SW 1271 (cell line): ENCODE results near the gene GNGT1.
A peak's percentile ranks its signal among the peaks of the same experiment; 100 is the strongest.

ENCODE experiments used
- DNase-seq, 2 experiments: peaks; one replicate each; lab custom pipeline; 2025; lab: John Stamatoyannopoulos, UW

GNGT1 gene

DNA sequence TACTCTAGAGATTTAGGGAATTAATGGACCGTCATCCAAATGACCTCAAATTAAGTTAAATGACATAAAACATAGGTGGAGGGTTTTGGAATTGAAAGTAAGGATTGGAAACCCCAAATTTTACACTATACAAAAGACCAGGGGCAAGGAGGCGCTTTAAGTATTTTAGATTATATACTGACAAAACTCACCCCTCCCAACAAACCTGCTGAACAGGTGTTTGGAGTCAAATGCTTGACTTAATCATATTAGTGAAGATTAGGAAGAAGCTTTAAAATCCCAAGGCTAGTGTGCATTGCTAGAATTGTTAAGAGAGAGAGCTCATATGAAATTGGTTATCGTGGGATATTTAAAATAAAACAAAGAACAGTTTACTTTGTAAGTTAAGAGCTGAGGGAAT lies at the start of gene GNGT1:
GNGT1 (plus strand) TSS at position 301 of the 400 bp plus-strand sequence. CDS start 180 bp downstream, outside the sequence.
- DNase-seq = no peak

DNA sequence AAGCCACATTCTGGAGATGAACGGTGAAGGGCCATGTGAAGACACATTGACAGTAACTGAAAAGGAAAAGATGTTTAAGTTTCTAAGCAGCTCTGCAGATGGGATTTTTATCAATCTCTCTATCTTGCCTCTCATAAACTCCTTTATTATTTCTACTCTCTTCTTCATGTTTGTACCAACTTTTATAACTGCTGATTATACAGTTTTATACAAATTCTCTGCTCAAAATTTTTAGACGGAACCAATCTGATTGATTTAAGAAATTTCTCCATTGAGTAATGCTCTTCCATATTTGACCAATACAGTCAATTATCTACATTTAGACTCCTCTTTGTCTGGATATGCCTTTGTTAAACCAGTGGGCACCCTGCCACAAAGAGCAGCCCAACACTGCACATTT lies 47.5 kb upstream of the GNGT1 start:
- DNase-seq = no peak

DNA sequence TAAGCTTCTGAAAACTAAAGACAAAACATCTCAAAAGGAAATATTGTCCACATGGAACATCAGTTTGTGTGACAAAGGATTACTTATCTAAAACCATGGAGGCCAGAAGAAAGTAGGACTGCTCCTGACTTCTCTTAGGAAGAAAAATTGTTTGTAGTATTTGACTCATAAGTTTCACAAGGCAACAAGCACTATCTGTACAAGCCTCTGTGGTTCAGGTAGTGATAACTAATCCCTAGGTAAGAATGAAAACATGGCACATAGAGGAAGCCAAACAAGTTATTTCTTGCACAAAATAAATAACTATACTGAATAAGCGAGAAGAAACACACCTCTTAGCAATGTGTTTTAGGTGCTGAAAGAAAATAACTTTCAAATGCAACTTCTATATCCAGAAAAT lies 46.1 kb upstream of the GNGT1 start:
- DNase-seq = no peak

DNA sequence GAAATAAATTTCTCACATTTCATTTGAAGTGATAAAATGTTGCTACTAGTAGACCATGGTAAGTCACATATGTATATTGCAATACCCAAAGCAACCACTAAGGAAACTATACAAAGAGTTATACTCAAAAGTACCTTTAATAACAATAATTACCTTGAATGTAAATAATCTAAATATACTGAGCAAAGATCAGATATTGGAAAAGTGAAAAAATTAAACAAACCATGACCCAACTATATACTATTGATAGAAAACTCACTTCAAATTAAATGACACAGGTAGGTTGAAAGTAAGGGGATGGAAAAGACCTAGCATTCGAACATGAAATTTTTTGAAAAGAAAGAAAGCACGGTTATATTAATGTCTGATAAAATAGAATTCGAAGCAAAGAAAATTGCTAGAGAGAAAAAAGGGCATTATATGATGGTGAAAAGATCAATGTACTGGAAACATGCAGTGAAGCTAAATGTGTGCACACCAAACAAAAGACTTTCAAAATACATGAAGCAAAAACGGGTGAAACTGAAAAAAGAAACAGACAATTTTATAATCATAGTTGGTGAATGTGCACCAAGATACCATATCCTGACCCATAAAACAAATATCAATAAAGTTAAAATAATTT lies 44.9 kb upstream of the GNGT1 start:
- DNase-seq = peak in 1 of 2 experiments; percentile 2

DNA sequence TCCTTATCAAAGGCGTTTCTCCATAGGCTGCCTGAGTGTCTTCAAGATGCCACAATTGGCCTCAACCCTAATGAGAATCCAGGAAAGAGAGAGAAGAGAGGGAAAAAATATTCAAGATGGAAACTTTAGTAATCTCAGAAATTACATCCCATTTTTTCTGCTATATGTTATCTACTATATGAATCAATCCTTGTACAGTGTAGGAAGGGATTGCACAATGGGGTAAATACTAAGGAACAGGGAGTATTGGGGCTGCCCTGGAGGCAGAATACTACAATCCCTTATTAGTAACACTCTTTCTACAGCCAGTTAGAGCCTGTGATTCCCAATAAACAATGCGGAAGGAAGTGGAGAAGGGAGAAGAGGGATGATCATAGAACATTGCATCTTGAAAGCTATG lies 43.7 kb upstream of the GNGT1 start:
- no peak for DNase-seq

DNA sequence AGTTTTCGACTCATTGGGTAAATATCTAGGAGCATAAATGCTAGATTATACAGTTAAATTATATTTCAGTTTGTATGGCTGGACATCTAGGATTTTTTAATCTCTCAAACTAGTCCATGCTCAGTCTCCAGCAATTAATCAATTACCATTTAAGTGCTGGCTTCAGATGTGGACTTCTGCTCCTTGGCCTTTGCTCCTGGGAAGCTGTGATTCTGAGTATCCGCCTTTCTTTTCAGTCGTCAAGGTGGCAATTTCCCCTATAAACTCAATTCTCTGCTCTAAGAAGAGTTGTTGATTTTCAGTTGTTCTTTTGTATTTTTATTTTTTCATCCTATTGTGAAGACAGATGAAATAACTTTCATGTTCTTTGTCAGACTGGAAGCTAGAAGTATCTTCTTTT lies 39.5 kb upstream of the GNGT1 start:
- DNase-seq = no peak

DNA sequence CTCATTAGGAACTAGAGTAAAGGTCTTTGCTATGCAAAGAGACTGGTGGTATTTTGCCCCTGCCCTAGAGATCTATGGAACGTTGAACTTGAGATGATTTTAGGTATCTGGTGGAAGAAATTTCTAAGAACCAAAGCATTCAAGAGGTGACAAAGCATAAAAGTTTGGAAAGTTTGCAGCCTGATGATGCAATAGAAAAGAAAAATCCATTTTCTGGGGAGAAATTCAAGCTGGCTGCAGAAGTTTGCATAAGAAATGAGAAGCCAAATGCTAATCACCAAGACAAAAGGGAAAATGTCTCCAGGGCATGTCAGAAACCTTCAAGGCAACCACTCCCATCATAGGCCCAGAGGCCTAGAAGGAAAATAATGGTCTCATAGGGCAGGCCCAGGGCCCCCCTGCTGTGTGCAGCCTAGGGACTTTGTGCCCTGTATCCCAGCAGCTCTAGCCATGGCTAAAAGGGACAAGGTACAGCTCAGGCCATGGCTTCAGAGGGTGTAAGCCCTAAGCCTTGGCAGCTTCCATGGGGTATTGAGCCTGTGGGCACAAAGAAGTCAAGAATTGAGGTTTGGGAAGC lies 32.3 kb upstream of the GNGT1 start:
- no peak for DNase-seq

DNA sequence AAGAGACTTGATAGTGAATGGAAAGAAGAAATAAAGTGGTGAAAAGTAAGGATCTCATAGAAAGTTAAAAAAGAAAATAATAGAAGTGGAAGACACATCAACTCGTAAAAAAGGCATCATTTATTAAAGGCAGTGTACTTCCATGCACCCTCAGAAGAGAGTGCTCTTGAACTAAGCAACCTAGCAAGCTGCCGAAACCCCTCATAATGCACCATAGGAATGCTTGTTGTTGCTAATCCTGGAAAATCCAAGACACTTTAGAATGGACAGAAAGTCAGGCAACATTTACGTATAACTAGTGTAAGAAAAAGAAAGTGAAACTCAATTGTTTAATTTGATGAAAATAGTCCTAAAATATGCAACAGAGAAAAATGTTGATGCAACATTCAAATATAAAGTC lies 28.6 kb upstream of the GNGT1 start:
- DNase-seq = no peak

DNA sequence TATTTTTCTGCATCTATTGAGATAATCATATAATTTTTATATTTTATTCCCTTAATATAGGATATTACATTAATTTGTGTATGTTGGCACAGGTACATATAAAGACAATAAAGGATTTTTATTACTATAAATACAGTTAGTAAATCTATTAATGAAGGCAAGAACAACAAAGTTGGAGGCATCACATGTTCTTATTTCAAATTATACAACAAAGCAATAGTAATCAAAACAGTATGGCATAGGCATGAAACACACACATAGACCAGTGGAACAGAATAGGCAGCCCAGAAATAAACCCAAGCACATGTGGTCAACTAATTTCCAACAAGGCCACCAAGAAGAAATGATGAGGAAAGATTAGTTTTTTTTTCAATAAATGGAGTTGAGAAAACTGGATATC lies 27.0 kb upstream of the GNGT1 start:
- DNase-seq = no peak

DNA sequence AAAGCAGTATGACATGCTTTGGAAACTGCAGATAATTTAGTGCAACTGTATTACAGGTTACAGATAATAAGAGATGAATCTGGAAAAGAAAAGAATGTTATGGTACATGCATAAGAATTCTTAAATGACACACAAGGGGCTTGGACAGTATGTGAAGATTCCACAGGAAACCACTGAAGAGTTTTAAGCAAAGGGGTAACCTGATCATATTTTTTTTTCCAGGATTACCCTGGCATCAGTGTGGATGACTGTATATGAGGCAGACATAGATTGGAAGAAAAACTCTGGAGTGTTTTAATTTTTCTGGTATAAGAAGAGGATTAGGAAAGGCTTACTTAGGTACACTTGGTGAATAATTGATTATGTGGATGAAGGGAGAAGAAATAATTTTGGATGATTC lies 23.9 kb upstream of the GNGT1 start:
- DNase-seq = no peak

DNA sequence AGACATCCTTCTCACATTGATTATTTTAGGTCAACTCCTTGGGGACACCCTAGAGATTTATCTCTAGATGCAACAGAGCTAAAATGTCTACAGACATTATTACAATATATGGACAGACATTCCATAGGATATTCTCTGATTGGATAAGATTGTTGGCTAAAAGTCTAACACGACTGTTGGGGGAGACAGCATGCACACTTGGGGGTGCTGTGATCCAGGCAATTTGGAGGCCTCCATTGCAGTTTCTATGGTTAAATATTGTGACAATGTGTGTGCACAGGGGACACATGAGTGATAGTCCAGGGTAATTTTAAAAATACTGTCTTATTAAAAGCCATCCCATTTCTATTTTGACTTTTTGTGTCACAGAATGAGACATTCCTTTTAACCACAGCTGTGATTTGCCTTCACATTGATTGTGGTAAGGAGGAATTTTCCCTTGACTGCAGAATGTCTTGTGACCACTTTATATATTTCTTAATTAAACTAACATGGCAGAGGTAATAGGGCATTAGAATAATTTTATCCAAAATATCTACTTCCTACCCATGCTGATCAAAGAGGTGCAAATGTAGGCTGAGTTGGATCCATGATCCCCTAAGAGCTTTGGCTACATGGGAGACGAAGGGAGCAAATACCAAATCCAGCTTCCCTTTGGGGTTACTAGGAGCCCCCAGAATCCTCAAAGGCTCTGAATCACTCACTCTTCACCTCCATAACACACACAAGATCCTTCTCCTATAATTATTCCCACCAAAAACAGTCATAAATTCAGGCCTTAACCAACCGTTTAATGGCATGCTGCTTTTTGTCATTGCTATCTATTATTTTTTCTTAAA lies 23.1 kb upstream of the GNGT1 start:
- DNase-seq = no peak

DNA sequence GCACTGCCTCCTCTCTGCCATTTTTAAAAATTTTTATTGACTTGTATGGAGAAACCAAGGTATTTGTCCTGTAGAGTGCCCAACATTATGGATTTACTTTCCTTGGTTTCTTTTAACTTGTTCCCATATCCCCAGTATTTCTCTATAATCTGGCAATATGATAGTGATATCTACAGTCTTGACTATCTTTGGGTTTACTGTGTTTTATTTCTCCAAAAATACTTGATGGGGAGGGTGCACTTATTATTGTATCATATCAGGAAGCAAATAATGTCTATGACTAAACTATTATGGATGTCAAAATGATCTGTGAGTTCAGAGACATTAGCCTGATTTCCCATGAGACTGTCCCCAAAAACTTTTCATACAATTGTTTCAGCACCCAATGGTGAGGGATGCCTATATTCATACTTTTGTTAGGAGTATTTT lies 22.4 kb upstream of the GNGT1 start:
- no peak for DNase-seq

DNA sequence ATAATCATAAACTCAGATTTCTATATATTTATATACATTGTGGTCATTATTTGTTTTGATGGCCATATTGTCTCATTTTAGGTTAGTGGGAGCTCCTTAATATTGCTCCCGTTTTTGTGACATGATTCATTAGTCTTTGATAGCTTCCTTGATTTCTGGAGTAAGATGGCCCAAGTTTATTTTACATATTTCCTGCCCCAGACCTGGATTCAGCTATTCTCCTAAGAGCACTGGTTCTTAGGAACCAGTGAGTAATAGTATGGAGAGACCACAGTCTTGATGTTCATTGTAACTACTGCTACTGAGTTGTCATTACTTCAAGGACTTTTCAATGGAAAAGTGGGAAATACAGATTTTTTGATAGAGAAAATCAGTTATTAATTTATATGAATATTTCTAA lies 21.8 kb upstream of the GNGT1 start:
- no peak for DNase-seq

DNA sequence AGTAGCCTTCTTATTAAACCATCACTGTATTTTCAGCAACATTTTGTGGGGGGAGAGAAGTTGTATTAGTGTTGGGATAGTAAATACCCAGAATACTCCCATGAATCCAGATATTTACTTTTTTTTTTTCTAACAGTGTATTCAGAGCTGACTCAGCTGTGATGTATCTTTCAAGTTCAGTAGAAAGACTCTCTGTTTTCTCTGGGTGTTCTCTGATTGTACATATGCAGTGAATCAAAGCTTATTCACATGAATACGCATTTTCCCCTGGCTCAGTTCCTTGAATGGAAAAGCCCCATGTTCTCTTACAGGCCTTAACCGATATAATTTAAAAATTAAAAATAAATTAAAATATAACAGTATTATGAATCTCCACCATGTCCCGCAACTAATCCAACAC lies 17.1 kb upstream of the GNGT1 start:
- no peak for DNase-seq

DNA sequence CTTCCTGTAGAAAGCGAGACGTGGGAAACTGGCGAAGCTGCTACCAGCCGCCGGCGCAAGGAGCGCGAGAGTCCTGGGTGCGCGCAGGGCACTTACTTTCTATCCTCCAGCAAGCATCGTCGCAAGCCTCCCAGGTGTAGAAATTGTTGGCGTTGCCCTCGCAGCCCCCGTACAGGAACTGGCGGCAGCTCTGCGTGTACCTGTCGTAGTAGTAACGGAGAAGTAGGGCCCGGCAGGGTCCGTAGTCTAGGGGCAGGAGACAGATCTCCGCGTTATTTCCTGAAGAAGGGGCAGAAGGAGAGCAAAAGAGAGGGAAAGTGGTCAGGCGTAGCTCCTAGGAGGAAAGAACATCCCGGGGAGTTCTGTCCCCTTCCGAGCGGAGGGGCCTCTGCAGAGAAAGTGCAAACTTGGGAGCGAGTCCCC lies 16.3 kb upstream of the GNGT1 start:
- DNase-seq = peak in 1 of 2 experiments; percentile 5

DNA sequence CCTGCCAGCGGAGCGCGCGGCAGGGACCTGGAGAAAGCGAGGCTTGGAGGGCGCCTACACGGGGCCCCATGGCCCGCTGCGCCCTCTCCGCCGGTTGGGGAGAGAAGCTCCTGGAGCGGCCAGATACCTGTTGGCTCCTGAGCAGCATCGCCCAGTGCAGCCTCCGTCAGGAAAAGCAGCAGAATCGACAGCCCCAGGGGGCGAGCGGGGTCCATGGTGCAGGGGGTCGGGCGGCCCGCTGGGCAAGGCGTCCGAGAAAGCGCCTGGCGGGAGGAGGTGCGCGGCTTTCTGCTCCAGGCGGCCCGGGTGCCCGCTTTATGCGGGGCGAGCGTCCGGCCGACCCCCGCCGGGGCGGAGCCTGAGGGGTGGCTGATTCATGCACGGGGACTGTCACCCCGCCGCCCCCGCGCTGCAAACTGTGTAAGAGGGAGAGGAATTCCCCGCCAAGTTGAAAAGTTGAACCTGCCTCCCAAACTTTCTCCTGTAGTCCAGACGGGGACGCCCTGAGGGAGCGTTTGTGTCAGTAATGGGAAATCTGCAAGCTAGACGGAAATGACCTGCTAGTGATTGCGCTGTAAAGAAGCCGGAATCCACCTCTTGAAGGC lies 15.8 kb upstream of the GNGT1 start, which contains the start of gene TFPI2:
TFPI2 (minus strand) TSS at position 290 of the 605 bp plus-strand sequence; CDS start at position 215, 75 bp downstream.
- peak in 1 of 2 experiments; percentile 29 for DNase-seq

DNA sequence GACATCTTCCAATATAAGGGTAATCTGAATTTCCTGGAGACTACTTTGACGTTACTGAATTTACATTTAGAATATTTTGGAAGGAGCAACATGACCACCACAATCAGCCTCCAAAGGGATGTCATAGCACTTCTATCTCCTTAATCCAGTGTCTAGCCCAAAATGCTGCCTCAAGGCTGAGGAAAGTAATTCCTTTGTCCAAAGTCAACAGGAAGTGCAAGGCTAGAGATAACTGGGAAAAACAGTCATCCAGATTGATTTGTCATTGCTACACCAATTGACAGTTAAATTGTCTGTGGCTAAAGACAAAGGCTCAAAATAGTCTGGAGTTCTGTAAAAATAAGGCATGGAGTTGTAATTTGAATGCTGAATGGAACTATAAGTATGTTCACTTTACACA lies 11.9 kb upstream of the GNGT1 start:
- DNase-seq = no peak

DNA sequence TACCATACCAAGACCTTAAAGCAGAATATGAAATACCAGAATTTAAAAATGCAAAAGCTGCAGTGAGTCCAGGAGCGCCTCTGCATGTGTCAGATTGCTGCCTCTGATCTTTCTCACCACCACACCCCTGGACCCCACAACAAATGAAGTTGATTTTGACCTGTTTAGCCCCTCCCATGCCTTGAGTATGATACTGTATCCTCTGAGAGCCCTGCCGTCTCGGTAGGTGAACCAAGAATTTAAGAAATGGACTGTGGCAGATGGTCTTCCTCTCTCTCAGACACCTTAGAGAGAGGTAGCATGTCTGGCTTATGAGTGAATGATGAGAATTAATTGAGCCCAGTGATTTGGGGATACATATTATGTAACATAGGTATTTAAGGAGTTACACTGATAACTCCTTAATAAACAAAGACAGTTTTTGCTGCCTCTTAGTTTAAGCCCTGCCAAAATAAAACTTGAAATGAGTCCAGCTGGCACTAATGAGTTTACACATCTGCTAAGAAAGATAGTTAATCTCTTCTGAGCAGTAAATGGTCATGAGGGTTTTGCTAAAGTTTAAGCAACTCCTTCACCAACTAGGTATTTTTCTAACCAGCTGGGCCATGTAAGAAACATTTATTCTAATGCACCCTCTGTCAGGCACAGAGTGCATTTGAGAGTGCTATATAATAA lies 11.3 kb upstream of the GNGT1 start:
- no peak for DNase-seq

DNA sequence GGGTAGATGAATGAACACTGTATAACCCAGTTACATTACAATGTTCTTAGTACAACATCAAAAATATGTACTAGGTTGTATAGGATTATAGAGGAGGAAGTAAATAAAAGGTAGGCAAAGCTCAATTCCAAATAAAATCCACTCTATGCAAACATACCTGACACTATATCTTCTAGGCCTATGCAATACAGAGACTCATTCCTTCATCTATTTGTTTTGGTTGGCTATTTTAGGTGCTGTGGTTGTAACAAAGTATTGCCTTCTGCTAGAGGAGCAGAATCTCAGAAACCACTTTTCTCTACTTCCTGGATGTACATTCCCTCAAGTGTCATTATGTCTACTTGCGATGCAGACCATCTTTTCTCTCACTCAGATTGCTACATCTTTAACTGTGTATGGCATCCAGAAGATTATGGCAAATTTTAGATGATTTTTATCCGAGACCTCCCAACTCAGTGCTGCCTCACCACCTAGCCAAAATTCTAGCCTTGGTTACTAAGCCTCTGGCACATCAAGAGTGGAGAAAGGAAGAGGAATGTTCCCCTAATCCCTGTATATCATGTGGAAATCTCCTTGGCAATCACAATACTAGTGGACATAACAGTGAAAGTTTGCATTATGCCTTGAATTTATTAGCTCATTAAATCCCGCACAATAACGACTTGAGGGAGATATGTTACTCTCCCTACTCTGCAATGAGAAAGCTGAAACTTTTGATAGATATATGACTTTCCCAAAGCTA lies 10.3 kb upstream of the GNGT1 start:
- DNase-seq = no peak

DNA sequence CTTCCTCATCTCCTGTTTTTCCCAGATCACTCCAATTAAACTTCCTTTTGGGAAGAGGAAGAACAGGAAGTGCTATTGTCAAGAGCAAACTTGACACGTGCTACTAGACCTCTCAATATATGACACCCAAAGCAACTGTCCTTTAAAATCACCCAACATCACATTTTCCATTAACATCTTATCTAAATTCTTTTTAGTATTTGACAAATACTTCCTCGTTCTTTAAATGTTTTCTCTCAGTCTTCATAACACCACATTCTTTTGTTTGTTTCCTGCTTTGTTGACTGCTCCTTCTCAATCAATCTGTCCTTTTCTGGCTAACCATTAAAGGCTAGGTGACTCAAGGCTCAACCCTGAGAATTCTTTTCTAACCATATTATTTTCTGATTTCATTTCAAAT lies 8.7 kb upstream of the GNGT1 start:
- no peak for DNase-seq

DNA sequence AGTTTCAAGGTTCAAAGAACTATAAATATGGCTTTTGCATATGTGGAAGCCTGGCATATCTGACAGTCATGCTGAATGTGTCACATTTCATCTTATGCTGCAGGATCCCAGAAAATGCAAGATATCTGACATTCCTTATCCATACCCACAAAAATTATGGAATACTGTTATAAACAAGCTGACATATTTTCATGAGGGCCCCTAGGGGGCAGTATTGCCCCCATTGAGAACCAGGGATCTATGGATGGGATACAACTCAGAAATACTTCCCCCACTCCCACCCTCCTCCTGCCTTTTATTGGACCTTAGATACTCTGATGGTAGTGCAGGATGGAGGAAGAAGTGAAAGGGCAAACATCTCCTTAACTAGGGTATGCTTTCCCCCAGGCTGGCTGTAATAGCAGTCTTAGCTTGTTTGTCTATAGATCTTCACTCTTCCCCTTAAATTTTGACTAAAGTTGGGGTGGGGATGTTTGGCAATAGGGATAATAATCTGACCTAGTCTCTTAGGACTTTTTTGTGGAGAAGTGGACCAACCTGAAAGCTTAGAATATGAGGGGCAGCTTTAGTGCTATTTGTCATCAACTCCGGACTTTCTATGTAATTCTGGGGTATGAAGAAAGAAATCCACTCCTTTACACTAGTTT lies 3.5 kb upstream of the GNGT1 start:
- DNase-seq = peak in 1 of 2 experiments; percentile 25
